ENCODE data around the gene EIF5AL1.
"Not testable (repeated sequence)": the region's sequence is repeated elsewhere in the genome, so short reads cannot be mapped to it uniquely, and the experiment has no call there.

The EIF5AL1 gene

GRCh38 chr10:79487296-79488194 lies 24.8 kb upstream of the EIF5AL1 start:
- no peak for DNase-seq (ENCODE audit: low spot score)

DNA sequence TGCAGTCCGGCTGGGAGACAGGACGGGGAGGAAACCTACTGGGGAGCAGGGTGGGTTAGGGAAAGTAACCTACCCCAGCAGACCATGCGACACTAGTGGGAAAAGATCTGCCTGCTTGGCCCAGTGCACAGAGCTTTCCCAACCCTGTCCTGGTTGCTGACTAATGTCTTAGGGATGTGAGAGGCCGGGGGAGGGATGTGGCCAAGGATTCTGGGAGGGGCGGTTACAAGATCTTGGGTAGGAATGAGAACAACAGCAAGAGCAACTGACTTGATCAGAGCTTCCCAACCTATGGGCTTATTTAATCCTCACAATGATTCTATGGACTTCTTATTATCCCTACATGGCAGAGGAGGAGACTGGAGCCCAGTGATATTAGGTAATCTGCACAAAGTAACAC lies 24.0 kb upstream of the EIF5AL1 start:
- DNase-seq (ENCODE audit: low spot score) = no peak

DNA sequence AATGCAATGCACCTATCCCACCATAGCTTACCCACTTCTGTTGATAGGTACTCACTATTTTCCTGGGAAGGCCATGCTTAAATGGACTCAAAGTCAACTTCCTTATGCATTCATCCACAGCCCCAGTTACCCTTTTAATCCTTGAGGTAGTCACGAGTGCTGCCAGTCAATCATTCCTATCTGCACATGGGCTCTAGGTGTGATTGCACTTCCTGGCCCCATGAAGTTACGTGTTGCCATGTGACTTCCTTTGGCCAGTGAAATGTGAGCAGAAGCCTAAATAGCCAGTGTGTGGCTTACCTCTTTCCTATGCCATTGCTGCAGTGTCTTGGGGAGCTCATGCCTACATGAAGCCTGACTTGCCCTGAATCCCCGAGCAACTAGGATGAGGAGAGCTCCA lies 23.5 kb upstream of the EIF5AL1 start:
- DNase-seq (ENCODE audit: low spot score) = no peak

- DNase-seq (ENCODE audit: low spot score) = no peak
Measured at GRCh38 chr10:79490400-79491142, 21.8 kb upstream of the EIF5AL1 start.

GRCh38 chr10:79491143-79491835 lies 21.0 kb upstream of the EIF5AL1 start:
- DNase-seq (ENCODE audit: low spot score) = no peak

- no peak for DNase-seq (ENCODE audit: low spot score)
Measured at GRCh38 chr10:79492256-79492655, 20.1 kb upstream of the EIF5AL1 start.

- no peak for DNase-seq (ENCODE audit: low spot score)
Measured at GRCh38 chr10:79492839-79493238, 19.5 kb upstream of the EIF5AL1 start.

- no peak for DNase-seq (ENCODE audit: low spot score)
Measured at GRCh38 chr10:79493806-79494205, 18.5 kb upstream of the EIF5AL1 start.

GRCh38 chr10:79494871-79495705 lies 17.2 kb upstream of the EIF5AL1 start:
- no peak for DNase-seq (ENCODE audit: low spot score)

DNA sequence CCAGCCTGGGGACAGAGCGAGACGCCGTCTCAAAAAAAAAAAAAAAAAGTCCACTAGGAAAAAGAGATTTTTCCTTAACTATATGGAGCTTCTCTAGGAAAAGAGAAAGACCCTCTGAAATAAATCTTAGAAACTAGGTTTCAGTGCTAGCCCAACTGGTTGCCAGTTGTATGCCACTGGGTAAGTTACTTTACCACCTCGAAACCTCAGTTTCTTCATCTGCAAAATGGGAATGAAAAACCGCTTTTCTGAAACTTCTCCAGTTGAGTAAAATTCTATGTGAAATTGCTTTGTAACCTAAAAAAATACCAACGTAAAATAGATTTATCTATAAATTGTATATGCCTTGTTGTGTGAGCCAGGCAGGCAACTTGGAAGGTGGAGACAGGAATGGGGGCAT lies 16.5 kb upstream of the EIF5AL1 start:
- no peak for DNase-seq (ENCODE audit: low spot score)

GRCh38 chr10:79496896-79497295 lies 15.4 kb upstream of the EIF5AL1 start:
- DNase-seq (ENCODE audit: low spot score) = no peak

DNA sequence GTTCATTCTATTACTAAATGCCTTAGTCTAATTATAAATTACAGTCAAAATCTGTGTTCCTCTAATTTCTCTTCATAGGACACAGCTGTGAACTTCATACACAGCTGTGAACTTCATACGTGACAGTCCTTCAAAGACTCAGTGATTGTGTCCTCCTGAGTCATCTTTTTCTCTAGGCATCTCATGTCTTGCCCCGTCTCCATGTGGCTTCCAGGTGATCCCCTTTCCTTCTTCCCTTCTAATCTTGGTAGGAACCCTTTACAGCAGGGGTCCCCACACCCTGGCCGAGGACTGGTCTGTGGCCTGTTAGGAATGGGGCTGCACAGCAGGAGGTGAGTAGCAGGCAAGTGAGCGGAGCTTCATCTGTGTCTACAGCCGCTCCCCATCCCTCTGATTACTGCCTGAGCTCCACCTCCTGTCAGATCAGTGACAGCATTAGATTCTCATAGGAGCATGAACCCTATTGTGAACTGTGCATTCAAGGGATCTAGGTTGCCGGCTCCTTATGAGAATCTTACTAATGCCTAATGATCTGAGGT lies 14.0 kb upstream of the EIF5AL1 start:
- DNase-seq (ENCODE audit: low spot score) = no peak

- DNase-seq (ENCODE audit: low spot score) = no peak
Measured at GRCh38 chr10:79502561-79503309, 9.6 kb upstream of the EIF5AL1 start.

- not testable (repeated sequence) for DNase-seq (ENCODE audit: low spot score)
Measured at GRCh38 chr10:79503787-79504186, 8.5 kb upstream of the EIF5AL1 start.

GRCh38 chr10:79504483-79504882 lies 7.8 kb upstream of the EIF5AL1 start:
- DNase-seq (ENCODE audit: low spot score) = not testable (repeated sequence)

DNA sequence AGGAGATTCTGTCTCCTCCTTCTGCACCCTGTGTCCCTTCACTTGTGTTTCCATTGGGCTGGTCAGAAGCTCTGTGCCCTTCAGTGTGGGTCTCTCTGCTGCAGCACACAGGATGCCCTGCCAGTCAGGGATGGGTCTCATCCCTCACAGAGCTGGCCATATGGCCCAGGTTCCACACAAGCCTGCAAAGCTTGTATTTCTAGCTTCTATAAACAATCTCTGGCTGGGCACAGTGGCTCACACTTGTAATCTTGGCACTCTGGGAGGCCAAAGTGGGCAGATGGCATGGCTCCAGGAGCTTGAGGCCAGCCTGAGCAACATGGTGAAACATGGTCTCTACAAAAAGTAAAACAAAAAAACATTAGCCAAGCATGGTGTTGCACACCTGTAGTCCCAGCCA lies 7.0 kb upstream of the EIF5AL1 start:
- not testable (repeated sequence) for DNase-seq (ENCODE audit: low spot score)

DNA sequence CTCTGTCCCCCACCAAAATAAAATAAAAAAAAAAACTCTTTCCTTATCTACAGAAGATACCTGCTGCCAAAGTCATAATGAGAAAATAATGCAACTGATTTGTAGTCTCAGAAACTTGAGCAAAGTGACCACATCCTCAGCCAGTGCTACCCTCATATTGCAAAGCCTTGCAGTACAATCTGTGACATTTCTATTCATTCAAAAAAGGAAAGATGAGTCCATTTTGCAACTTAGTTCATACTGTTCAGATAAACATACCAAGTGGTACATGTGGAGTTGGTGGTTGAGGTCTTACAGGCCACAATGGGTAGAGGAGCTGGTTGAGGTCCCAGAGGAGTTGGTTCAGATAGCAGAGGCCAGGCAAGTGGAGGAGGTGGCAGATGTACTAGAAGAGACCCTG lies 6.5 kb upstream of the EIF5AL1 start:
- DNase-seq (ENCODE audit: low spot score) = no peak

- no peak for DNase-seq (ENCODE audit: low spot score)
Measured at GRCh38 chr10:79507440-79508167, 4.7 kb upstream of the EIF5AL1 start.

DNA sequence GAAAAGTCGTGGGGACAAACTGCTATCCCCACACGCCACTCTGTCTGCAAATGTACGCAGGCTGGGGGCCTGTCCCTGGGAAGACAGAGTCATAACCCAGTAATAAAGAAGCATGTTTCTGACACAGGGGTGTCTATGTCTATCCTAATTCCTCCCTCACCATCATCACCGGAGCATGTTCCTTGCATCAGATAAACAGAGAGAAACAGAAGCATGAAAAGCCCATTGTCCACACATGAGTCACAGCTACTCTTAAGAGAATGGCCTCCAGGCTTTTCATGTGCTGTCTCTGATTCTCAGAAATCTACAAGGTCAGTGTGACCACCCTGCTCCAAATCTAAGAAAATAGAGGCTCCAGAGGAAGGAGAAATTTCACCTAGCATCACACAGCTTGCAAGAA lies 4.1 kb upstream of the EIF5AL1 start:
- DNase-seq (ENCODE audit: low spot score) = not testable (repeated sequence)
